Stimulated activated CD4-positive, alpha-beta T cell treated with anti-CD3 and anti-CD28 coated beads, Interleukin-12 subunit alpha, Interleukin-12 subunit beta, amount 100 ng/mL, for 48 hours (primary cell): ENCODE data around the gene KRT73.

Source experiments
- DNase-seq, 3 donors: peaks; one replicate each; pipeline ENCODE4 v3.0.0-alpha.2; 2020; ENCODE audit warnings: low read depth in 2 of 3, low spot score in 1 of 3

KRT73 gene

GRCh38 chr12:52575256-52575655, 43.1 kb downstream of the KRT73 start:
- no peak for DNase-seq

GRCh38 chr12:52573743-52574142, 44.6 kb downstream of the KRT73 start, which contains the start of gene KRT74:
KRT74 (minus strand) TSS chr12:52573843; CDS start chr12:52573777, 66 bp downstream.
- DNase-seq: no peak

GRCh38 chr12:52573306-52573705, 45.1 kb downstream of the KRT73 start:
- no peak for DNase-seq

- no peak for DNase-seq
Measured at GRCh38 chr12:52570511-52570910, 47.8 kb downstream of the KRT73 start.

GRCh38 chr12:52568111-52568510, 50.2 kb downstream of the KRT73 start:
- no peak for DNase-seq

- no peak for DNase-seq
Measured at GRCh38 chr12:52566847-52567291, 51.5 kb downstream of the KRT73 start.

GRCh38 chr12:52564582-52564981, 53.8 kb downstream of the KRT73 start:
- no peak for DNase-seq

GRCh38 chr12:52561880-52562449, 56.4 kb downstream of the KRT73 start:
- no peak for DNase-seq

GRCh38 chr12:52559979-52560378, 58.4 kb downstream of the KRT73 start:
- DNase-seq: no peak

- no peak for DNase-seq
Measured at GRCh38 chr12:52558781-52559445, 59.4 kb downstream of the KRT73 start.
